GM18520 (cell line): ENCODE data around the gene RCAN2.
"Not testable (repeated sequence)": the region's sequence is repeated elsewhere in the genome, so short reads cannot be mapped to it uniquely, and the experiment has no call there.

Experiments used
- ATAC-seq: cut with Tn5 transposase; IDR thresholded peaks from one replicate; pipeline ENCODE4 v1.9.1; 2021; ENCODE audit not compliant: unreplicated experiment

RCAN2 gene

GRCh38 chr6:46440641-46441040 lies 50.6 kb downstream of the RCAN2 start:
- ATAC-seq: no peak

- ATAC-seq: no peak
Measured at GRCh38 chr6:46440141-46440540, 51.1 kb downstream of the RCAN2 start.

DNA sequence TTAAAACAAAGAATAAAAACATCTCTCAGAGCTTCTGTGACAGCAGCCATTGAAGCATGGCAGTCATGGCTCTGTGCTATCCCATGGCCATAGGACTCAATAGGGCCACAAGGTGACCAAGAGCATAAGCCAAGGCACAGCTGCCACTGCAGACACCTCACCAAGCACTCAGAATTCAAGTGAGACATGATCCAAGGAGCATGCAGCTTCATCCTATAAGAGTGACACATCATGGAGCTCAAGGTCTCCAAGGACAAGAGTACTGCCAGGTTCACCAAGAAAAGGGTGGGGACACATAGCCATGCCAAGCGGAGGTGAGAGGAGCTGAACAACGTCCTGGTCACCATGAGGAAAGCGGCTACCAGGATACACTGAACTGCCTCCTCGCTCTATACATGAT lies 53.0 kb downstream of the RCAN2 start:
- no peak for ATAC-seq

- ATAC-seq: no peak
Measured at GRCh38 chr6:46437671-46438221, 53.5 kb downstream of the RCAN2 start.

DNA sequence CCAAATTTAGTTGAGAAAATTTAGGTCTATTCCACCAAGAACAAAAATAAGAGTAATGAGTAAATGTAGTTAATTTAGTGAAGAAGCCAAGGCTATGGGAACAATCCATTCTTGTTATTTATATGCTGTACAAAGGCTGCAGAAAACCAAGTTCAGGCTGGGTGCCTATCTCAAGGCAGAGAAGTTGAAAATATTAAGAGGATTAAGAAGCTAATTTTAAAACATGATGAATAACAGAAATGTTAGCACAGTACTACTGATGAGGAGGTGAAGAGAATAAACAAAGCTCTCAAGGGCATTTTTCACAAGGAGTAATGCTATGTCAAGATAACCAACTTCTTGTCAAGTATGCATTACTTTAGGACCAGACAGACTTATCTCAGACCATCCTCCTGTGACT lies 68.6 kb downstream of the RCAN2 start:
- ATAC-seq: no peak

GRCh38 chr6:46421939-46422338 lies 69.3 kb downstream of the RCAN2 start:
- no peak for ATAC-seq

DNA sequence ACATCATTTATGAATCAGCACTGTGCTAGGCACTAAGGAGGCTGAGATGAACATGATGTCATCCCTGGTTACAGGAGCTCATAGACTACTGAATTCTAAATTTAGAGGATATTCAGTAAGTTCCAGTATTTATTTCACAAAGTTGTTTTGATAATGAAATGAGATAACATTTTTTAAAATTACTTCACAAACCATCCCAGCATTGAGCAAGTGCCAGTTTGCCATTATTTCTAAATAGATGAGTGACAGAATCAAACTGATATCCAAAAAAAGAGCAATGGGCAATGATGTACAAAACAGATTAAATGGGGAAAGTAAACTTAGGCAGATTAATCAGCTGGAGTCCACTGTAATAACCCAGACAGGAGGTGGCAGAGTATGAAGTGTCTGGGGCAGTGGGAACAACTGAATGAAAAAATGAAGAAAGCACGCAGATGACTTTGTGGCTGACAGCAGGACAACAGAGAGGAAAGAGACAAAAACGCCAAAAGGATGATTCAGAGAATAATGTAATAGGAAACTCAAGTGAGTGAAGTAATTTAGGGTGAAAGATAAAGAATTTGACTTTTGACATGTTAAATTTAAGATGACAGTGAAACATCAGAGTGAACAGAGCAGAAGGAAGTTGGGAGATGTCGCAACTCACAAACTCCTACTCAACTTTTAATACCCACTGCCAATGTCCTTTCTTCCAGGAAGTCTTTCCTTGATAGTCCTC lies 70.2 kb downstream of the RCAN2 start:
- no peak for ATAC-seq

DNA sequence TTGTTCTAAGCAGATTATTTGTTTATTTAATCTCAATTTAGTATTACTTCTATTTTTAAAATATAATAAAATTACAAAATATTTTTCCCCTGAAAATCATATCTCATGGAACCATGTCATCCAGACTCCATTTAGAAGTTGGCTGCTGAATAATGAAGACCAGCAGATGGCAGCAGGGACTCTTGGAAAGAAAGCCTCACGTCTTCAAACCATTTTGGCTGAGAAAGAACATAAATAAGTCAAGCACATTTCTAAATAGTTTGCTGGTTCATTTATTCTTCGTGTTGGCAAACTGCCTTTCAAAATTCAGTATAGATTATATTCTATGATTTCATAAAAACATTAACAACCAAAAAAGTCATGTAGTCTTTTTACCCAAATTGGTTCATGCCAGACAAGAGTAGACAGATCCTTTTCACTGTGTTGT lies 71.7 kb downstream of the RCAN2 start:
- no peak for ATAC-seq

- ATAC-seq: no peak
Measured at GRCh38 chr6:46414398-46414797, 76.9 kb downstream of the RCAN2 start.

GRCh38 chr6:46412662-46413061 lies 78.6 kb downstream of the RCAN2 start:
- ATAC-seq: no peak

DNA sequence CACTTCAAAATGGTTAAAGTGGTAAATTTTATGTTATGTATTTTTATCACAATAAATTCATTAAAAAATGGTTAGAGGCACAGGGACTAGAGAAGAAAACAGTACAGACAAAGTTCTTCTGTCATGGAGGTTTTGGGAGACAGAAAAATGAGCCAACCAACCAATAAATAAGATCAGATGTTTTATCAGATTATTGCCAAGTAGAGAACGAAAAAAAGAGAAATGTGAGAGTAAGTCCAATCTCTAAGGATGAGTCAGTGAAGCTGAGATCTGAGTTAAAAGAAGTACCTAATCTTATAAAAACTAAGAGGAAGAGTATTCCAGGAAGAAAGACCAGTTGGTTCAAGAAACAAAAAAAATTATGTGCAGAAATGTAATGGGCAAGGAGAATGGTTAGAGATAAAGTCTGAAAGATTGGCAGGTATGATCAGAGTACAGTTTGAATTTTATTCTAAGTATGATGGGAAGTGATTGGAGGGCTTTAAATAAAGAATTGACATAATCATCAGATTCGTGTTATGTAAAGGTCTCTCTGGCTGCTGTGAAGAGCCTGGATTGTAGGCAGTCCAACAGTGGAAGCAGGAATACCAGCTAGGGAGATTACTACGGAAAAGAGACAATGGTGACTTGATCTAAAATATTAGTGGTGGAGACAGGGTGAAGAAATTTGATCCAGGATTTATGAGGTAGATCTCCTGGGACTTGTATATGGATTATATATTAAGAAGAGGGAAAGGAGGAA lies 79.6 kb downstream of the RCAN2 start:
- no peak for ATAC-seq

DNA sequence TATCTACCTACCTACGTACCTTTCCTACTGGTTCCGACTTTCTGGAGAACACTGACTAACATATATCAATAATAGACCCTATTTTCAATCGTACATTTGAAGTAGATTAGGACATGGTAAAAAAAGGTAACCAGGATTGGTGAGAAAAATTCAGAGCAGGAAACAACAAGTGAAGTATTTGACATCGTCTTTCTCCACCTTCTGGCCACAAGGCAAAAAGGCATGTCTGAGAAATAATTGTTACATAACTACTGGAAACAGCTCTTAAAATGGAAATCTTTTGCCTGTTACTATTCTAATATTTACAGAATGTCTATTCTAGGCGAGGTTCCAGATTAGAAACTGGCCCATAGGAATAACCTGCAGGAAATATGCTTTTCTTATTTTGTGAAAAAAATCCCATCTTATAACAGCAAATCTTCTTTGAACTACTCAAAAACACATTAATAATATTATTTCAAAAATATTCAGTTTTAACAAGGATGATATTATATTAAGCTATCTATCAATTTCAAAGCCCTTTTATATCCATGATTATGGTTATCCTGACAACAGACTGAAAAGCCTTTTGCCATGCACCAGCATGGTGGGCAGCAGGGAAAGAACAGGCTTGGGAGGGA lies 80.8 kb downstream of the RCAN2 start:
- ATAC-seq: no peak

- no peak for ATAC-seq
Measured at GRCh38 chr6:46407776-46408530, 83.3 kb downstream of the RCAN2 start.

- ATAC-seq: no peak
Measured at GRCh38 chr6:46407246-46407645, 84.0 kb downstream of the RCAN2 start.

DNA sequence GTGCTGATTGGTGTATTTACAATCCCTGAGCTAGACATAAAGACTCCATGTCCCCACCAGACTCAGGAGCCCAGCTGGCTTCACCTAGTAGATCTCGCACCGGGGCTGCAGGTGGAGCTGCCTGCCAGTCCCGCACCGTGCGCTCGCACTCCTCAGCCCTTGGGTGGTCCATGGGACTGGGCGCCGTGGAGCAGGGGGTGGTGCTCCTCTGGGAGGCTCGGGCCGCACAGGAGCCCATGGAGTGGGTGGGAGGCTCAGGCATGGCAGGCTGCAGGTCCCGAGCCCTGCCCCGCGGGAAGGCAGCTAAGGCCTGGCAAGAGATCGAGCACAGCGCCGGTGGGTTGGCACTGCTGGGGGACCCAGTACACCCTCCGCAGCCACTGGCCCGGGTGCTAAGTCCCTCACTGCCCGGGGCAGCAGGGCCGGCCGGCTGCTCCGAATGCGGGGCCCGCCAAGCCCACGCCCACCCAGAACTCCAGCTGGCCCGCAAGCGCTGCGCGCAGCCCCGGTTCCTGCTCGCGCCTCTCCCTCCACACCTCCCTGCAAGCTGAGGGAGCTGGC lies 85.5 kb downstream of the RCAN2 start:
- ATAC-seq: not testable (repeated sequence)

DNA sequence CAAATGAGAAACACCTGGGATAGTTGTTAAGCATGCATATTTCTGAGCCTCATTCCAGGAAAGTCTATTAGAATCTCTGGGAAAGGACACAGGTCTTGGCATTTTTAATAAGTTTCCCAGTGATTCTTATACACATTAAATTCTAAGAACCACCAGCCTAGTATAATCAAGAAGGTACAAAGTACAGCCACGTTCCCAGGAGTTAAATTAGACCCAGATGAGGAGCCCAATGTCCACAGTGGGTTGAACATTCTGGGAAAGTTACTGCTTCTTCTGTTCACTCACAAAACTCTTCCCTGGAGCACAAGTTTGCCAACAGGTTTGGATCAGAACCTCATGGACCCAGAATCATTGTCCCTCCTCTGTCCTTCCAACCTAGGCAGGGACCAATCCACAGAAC lies 90.4 kb downstream of the RCAN2 start:
- ATAC-seq: no peak

DNA sequence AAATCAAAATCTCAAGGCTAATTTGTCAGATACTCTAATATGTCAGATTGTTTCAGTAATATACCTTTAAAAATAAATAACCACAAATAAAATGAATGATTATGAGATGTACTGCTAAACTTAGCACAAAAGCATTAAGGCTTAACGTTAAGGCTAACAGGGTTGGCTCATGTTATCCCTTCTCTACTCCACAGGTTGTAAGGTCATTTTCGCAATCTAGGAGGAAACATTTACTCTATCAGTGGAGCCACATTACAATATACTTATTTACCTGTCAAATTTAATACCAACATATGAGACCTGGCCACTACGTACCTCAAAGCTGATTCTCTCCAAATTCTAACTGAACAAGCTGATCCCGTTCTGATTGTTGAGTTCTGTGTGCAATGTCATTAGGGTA lies 95.7 kb downstream of the RCAN2 start:
- no peak for ATAC-seq

DNA sequence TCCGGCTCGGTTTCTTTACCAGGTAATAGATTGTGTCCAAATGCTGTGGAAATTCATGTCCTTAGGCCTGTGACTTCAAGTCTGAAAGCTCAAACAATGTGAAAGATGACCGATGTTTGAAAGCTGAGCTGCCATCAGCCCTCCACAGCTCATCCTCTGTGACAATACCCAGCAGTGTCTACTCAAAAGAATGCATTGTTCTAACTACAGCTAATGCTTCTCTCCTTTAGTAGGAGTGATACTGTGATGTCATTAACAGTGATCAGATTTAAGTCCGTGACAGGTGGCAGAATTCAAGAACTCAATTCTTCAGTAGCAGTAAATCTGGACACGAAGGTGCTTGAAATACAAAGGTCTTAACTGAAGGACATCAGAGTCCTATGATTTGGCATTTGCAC lies 97.3 kb downstream of the RCAN2 start:
- no peak for ATAC-seq

- no peak for ATAC-seq
Measured at GRCh38 chr6:46393161-46393939, 97.9 kb downstream of the RCAN2 start.

- ATAC-seq: no peak
Measured at GRCh38 chr6:46392294-46392693, 99.0 kb downstream of the RCAN2 start.
